Measurements from ENCODE around the gene ZNF746. TPM values are rescaled to one million over a fixed set of nuclear protein-coding genes. Genes with fewer than 3 reads are reported as not detected.

The ZNF746 gene
- total RNA-seq = 10 to 100 TPM; 10.8 to 19.5 (median 15.0) TPM

DNA sequence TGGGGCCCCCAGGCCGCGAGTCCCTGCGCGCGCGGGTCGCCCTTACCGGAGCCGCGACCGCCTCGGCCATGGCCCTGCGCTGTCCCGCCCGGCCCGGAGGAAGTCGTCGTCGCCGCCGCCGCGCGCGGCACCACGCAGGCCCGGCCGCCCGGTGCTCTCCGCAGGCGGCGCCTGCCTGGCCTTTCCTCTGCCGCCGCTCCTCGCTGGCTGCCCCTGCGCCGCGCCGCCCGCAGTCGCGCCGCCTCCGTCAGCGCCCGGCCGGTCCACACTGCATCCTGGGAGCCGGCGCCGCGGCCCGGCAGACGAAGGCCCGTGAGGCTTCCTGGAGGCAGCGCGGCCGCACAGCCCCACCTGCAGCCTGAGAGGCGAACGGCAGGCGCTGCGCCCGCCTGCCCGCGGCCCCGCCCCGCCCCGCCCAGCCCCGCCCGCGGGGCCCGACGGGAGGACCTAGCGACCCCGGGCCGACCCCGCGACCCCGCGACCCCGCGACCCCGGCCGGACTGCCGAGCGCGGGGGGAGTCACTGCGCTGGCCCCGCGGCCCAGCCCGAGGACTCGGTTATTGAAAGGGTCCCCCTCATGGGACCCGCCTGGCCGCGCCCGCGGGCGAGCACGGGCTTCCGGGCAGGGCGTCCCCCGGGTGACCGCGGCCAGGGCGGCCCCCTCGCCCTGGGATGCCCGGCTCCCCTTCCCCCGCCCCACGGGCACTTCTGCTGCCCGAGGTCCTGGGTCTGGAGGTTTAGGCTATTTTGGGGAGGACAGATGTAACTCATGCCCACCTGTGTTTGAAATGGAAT is at the start of gene ZNF746:
TSS of gene ZNF746 (minus strand) at position 343 of the 795 bp plus-strand sequence. CDS start at position 70, 273 bp downstream.
- no CpG with 5 or more reads among the region's 109 CpGs for WGBS, 10 experiments
- Histone ChIP-seq H3K4me3 (peak within 1 kb of the TSS; percentile 60 to 95 (median 85)), H3K27ac (peak within 1 kb of the TSS; percentile 8 to 65), H3K4me1 (replicated peaks in 1 of 2) (peaks cover 2 to 10% of the 10 kb centered on the region in 2 donors)
- peak; percentile 82 to 95 (median 94) for ATAC-seq (replicated peaks in 6 of 8)
- in situ Hi-C loops (cut with MboI; ENCODE audit: low pct_unique_long_range_greater_than_20kb in 2 of 9, low sequenced_read_pairs in 9 of 9, unreplicated experiment in 9 of 9) = no loop called here

DNA sequence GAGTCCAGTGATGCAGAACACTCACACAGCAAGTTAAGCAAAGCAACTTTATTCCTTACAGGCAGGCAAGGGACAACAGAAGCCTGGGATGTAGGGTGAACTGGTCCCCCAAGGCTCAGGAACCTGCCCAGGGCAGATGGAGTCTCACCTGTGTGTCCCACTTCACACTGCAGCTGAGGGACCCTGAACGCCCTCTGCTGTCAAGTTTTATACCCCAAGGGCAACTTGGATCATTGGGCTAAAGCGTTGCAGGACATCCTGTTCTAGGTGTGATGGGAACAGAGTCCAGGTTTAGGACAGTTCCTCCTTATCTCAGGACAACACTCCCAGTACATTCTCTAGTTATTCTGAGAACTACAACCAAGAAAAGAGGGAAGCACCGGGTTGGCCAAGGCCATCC is 49.5 kb upstream of the ZNF746 start:
- Histone ChIP-seq H3K27ac (no peak overlapping the region), H3K4me1 (replicated peaks in 1 of 2) (no peaks in the 10 kb centered on the region), H3K4me3 (no peak overlapping the region)
- 83 to 100% (median 100%) methylated on average over 1 to 3 of the region's 3 CpGs; no CpG with 5 or more reads in 4 of the 10 experiments for WGBS, 10 experiments
- ATAC-seq (replicated peaks in 6 of 8) = no peak
- in situ Hi-C loops (cut with MboI; ENCODE audit: low pct_unique_long_range_greater_than_20kb in 2 of 9, low sequenced_read_pairs in 9 of 9, unreplicated experiment in 9 of 9) = no loop called here

- 60 to 100% (median 100%) methylated on average over 1 to 2 of the region's 2 CpGs; no CpG with 5 or more reads in 3 of the 10 experiments for WGBS, 10 experiments
These were observed 48.7 kb upstream of the ZNF746 start for GRCh38 chr7:149546331-149546730.

DNA sequence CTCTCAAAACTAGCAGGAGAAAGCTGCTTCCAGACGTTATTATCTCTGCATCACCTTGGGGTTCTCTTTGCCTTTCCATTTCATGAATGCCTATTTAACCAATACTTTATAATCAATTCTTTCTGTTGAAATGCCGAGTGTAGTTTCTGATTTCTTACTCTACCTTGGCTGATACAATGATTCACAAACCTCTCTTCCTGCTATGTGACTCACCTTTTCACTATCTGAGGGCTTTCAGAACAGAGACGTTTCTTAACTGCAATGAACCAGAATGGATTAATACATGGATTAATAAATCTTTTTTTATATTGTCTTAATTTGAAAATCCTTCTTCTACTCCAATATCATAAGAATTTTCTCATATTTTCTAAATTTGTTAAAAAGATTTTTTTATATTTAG is 46.4 kb upstream of the ZNF746 start:
- WGBS, 10 experiments = 46 to 100% (median 68%) methylated on average over 1 to 3 of the region's 3 CpGs; no CpG with 5 or more reads in 1 of the 10 experiments
- Histone ChIP-seq H3K4me3 (no peak overlapping the region), H3K4me1 (replicated peaks in 1 of 2) (no peaks in the 10 kb centered on the region), H3K27ac (no peak overlapping the region)
- ATAC-seq (replicated peaks in 6 of 8) = no peak
- in situ Hi-C loops (cut with MboI; ENCODE audit: low pct_unique_long_range_greater_than_20kb in 2 of 9, low sequenced_read_pairs in 9 of 9, unreplicated experiment in 9 of 9) = no loop called here

More at GRCh38 chr7:149546331-149546730, 48.7 kb upstream of the ZNF746 start:
- no peak overlapping the region for H3K4me3 ChIP-seq
- no peaks in the 10 kb centered on the region for H3K4me1 ChIP-seq (replicated peaks in 1 of 2)
- no peak overlapping the region for H3K27ac ChIP-seq
- no peak for ATAC-seq (replicated peaks in 6 of 8)
- in situ Hi-C loops (cut with MboI; ENCODE audit: low pct_unique_long_range_greater_than_20kb in 2 of 9, low sequenced_read_pairs in 9 of 9, unreplicated experiment in 9 of 9) = no loop called here

DNA sequence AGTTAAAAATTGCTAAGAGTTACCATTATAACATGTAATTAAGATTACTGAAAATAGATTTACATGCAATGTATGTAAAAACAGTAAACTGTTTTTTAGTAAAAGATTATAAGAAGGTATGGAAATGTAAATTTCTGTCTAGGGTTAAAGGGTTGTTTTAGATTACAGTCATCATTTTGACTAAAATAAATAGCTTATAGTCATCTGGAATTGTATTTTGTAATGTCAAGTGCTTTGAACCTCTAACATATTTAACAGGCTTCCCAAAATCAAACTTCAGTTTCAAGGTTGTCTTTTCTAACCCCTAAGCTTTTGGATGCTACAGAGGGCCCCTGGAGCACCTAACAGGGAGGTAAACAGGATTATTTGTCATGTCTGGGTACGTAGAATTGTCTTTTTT is 35.0 kb upstream of the ZNF746 start:
- Histone ChIP-seq H3K4me1 (replicated peaks in 1 of 2) (no peaks in the 10 kb centered on the region), H3K4me3 (no peak overlapping the region), H3K27ac (no peak overlapping the region)
- ATAC-seq (replicated peaks in 6 of 8) = no peak
- in situ Hi-C loops (cut with MboI; ENCODE audit: low pct_unique_long_range_greater_than_20kb in 2 of 9, low sequenced_read_pairs in 9 of 9, unreplicated experiment in 9 of 9) = no loop called here
- WGBS, 10 experiments = 17 to 83% (median 40%) methylated on average over 1 of the region's 1 CpG; no CpG with 5 or more reads in 5 of the 10 experiments

DNA sequence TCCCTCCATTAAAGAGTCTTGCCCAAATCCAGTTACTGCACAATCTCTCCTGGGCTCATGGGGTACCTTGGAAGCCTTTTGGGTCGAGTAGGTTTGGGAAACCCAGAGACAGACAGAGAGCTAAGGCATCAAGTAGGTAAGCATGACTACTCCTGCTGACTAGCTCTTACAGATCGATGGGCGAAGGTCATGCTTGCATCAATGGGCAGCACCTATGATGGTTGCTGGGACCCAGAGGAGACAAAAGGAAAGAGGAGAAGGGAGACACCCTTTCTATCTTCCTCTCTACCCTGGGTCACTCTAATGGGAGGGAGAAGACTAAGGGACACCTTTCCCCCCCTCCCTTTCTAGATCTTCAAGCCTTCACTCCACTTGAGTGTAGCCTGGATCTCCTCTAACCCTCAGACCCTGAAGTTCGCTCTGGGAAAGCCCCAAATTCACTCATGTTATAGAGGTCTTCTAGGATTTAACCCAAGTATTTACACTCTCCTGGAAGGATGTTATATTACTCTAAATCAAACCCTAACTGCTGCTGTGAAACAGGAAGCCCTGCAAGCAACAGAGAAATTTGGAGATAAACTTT is 31.6 kb upstream of the ZNF746 start:
- no peak overlapping the region for H3K4me3 ChIP-seq
- in situ Hi-C loops (cut with MboI; ENCODE audit: low pct_unique_long_range_greater_than_20kb in 2 of 9, low sequenced_read_pairs in 9 of 9, unreplicated experiment in 9 of 9) = no loop called here
- WGBS, 10 experiments = 0 to 67% (median 49%) methylated on average over 1 to 4 of the region's 4 CpGs; no CpG with 5 or more reads in 3 of the 10 experiments
- H3K27ac ChIP-seq = no peak overlapping the region
- ATAC-seq (replicated peaks in 6 of 8) = no peak
- H3K4me1 ChIP-seq (replicated peaks in 1 of 2) = no peaks in the 10 kb centered on the region

- Histone ChIP-seq H3K4me3 (no peak overlapping the region), H3K27ac (no peak overlapping the region), H3K4me1 (replicated peaks in 1 of 2) (no peaks in the 10 kb centered on the region)
- 0 to 100% (median 48%) methylated on average over 1 of the region's 1 CpG; no CpG with 5 or more reads in 6 of the 10 experiments for WGBS, 10 experiments
- in situ Hi-C loops (cut with MboI; ENCODE audit: low pct_unique_long_range_greater_than_20kb in 2 of 9, low sequenced_read_pairs in 9 of 9, unreplicated experiment in 9 of 9) = no loop called here
- ATAC-seq (replicated peaks in 6 of 8) = no peak
These were observed 29.8 kb upstream of the ZNF746 start for GRCh38 chr7:149527414-149527813.

DNA sequence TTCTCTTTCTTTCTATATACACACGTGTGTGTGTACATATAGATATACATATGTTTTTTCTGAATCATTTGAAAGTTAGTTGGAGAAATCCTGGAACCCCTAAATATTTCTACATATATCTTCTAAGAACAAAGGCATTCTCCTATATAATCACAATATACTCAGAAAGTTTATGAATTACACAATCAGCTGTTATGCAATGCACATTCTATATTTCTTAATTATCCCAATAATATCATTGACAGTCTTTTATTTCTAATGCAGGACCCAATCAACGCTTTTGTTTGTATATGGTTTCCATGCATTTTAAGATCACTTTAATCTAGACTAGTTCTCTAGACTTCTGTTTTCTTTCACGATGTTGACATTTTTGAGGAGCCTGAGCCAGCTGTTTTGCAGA is 27.7 kb upstream of the ZNF746 start:
- no peak overlapping the region for H3K4me3 ChIP-seq
- in situ Hi-C loops (cut with MboI; ENCODE audit: low pct_unique_long_range_greater_than_20kb in 2 of 9, low sequenced_read_pairs in 9 of 9, unreplicated experiment in 9 of 9) = no loop called here
- no peak overlapping the region for H3K27ac ChIP-seq
- ATAC-seq (replicated peaks in 6 of 8) = no peak
- WGBS, 10 experiments = 30 to 93% (median 65%) methylated on average over 2 to 3 of the region's 3 CpGs; no CpG with 5 or more reads in 1 of the 10 experiments
- no peaks in the 10 kb centered on the region for H3K4me1 ChIP-seq (replicated peaks in 1 of 2)

- Histone ChIP-seq H3K4me1 (replicated peaks in 1 of 2) (no peaks in the 10 kb centered on the region), H3K4me3 (no peak overlapping the region), H3K27ac (no peak overlapping the region)
- no peak for ATAC-seq (replicated peaks in 6 of 8)
- in situ Hi-C loops (cut with MboI; ENCODE audit: low pct_unique_long_range_greater_than_20kb in 2 of 9, low sequenced_read_pairs in 9 of 9, unreplicated experiment in 9 of 9) = no loop called here
These were observed 26.8 kb upstream of the ZNF746 start for GRCh38 chr7:149524394-149524793.

DNA sequence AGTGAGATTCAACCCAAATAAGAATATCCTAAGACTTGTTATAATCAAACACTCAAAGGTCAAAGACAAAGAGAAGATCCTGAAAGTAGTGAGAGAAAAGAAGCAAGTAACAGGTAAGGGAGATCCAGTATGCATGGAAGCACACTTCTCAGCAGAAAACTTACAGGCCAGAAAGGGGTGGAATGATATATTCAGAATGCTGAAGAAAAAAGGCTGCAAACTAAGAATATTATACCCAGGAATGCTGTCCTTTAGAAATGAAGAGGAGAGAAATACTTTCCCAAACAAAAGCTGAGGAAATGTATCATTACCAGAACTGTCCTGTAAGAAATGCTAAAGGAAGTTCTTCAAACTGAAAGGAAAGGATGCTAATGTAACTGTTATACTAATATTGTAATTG is 12.6 kb upstream of the ZNF746 start:
- H3K4me3 ChIP-seq = no peak overlapping the region
- in situ Hi-C loops (cut with MboI; ENCODE audit: low pct_unique_long_range_greater_than_20kb in 2 of 9, low sequenced_read_pairs in 9 of 9, unreplicated experiment in 9 of 9) = no loop called here
- H3K27ac ChIP-seq = no peak overlapping the region
- no peaks in the 10 kb centered on the region for H3K4me1 ChIP-seq (replicated peaks in 1 of 2)
- no peak for ATAC-seq (replicated peaks in 6 of 8)

DNA sequence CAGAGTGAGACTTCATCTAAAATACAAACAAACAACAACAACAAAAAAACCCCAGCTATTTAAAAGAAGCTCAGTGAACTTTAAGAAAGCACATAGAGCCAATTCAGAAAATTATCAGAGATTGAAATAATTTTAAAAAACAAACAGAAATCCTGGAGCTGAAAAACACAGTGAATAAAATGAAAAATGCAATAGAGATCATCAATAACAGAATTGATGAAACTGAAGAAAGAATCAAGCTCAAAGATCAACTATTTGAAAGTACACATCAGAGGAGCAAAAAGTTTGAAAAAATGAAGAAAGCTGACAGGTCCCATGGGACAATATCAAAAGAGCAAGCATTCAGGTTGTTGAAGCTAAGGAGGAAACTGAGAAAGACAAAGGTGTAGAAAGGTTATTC is 12.2 kb upstream of the ZNF746 start:
- Histone ChIP-seq H3K27ac (no peak overlapping the region), H3K4me3 (no peak overlapping the region), H3K4me1 (replicated peaks in 1 of 2) (no peaks in the 10 kb centered on the region)
- ATAC-seq (replicated peaks in 6 of 8) = no peak
- in situ Hi-C loops (cut with MboI; ENCODE audit: low pct_unique_long_range_greater_than_20kb in 2 of 9, low sequenced_read_pairs in 9 of 9, unreplicated experiment in 9 of 9) = no loop called here

DNA sequence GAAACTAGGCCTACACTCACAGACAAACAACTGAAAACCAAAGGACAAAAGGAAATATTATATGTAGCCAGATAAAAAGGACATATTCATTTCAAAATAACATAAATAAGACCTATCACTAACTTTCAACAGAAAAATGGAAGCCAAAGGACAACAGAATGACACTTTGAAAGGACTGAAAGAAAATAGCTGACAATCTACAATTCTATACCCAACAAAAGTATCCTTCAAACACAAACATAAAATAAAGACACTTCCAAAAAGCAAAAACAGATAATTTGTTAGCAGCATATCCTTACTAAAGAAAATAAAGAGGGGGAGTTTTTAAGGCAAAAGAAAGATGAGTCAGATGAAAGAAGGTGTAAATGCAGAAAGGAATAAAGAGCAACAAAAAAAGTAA is 7.9 kb upstream of the ZNF746 start:
- Histone ChIP-seq H3K4me3 (no peak overlapping the region), H3K4me1 (replicated peaks in 1 of 2) (no peaks in the 10 kb centered on the region), H3K27ac (no peak overlapping the region)
- no peak for ATAC-seq (replicated peaks in 6 of 8)
- in situ Hi-C loops (cut with MboI; ENCODE audit: low pct_unique_long_range_greater_than_20kb in 2 of 9, low sequenced_read_pairs in 9 of 9, unreplicated experiment in 9 of 9) = no loop called here

DNA sequence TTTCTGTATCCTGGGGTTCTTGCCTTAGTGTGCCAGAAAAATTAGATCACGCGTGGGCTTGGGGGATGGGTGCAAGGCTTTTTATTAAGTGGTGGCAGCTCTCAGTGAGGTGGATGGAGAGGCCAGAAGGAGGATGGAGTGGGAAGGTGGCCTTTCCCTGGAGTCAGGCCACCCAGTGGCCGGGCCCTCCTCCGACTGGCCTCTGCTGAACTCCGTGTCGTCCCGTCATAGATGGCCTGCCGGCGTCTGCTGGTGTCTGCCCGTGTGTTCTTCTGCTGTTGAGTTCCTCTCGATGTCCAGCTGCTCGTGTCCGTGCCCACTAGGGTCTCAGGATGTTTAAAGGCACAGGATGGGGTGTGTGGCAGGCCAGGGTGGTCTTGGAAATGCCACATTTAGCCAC is 4.0 kb upstream of the ZNF746 start:
- no peak for ATAC-seq (replicated peaks in 6 of 8)
- no peak overlapping the region for H3K27ac ChIP-seq
- H3K4me3 ChIP-seq = no peak overlapping the region
- H3K4me1 ChIP-seq (replicated peaks in 1 of 2) = no peaks in the 10 kb centered on the region
- in situ Hi-C loops (cut with MboI; ENCODE audit: low pct_unique_long_range_greater_than_20kb in 2 of 9, low sequenced_read_pairs in 9 of 9, unreplicated experiment in 9 of 9) = no loop called here
- 67 to 90% (median 77%) methylated on average over 2 to 7 of the region's 13 CpGs; no CpG with 5 or more reads in 5 of the 10 experiments for WGBS, 10 experiments

- WGBS, 10 experiments = 50 to 100% (median 88%) methylated on average over 2 to 3 of the region's 4 CpGs; no CpG with 5 or more reads in 6 of the 10 experiments
- ATAC-seq (replicated peaks in 6 of 8) = no peak
These were observed 3.3 kb upstream of the ZNF746 start for GRCh38 chr7:149500910-149501309.

More at GRCh38 chr7:149500910-149501309, 3.3 kb upstream of the ZNF746 start:
- Histone ChIP-seq H3K27ac (no peak overlapping the region), H3K4me1 (replicated peaks in 1 of 2) (peaks cover 0 to 4% of the 10 kb centered on the region in 2 donors), H3K4me3 (no peak overlapping the region)
- in situ Hi-C loops (cut with MboI; ENCODE audit: low pct_unique_long_range_greater_than_20kb in 2 of 9, low sequenced_read_pairs in 9 of 9, unreplicated experiment in 9 of 9) = no loop called here

Data from motor neuron (in vitro differentiated cells).